IMR-90 (cell line): Measurements from ENCODE around the gene ZNF611. TPM values are rescaled to one million over a fixed set of nuclear protein-coding genes. Genes with fewer than 3 reads are reported as not detected.
"Not testable (repeated sequence)": the region's sequence is repeated elsewhere in the genome, so short reads cannot be mapped to it uniquely, and the experiment has no call there.

ENCODE experiments used
- ATAC-seq: fragments of 200-7000 bp; cut with Tn5 transposase; 2 replicates; pipeline ENCODE4 v1.9.1; 2020; ENCODE audit warnings: low read depth, mild to moderate bottlenecking, moderate library complexity
- BruUV-seq: library from RNA; stranded (reverse); fragments of 400-500 nt; replicated peaks from 2 replicates; lab custom pipeline; 2021; lab: Mats Ljungman, UMichigan
- CTCF ChIA-PET: fragments of 300-600 bp; formaldehyde crosslinking; extraction: SDS; loops from one replicate; lab custom pipeline; 2021; ENCODE audit warnings: antibody characterized with exemption; lab: Yijun Ruan, JAX
- POLR2A ChIA-PET: fragments of 300-600 bp; sonication (Branson Sonifier 250); formaldehyde crosslinking; loops from one replicate; lab custom pipeline; 2022; ENCODE audit warnings: antibody characterized with exemption; ENCODE audit not compliant: unreplicated experiment; lab: Charles Lee
- DNase-seq: peaks from one replicate; pipeline ENCODE4 v3.0.0; 2013
- H2AFZ ChIP-seq: replicated peaks from 2 replicates; pipeline ENCODE3; 2013; ENCODE audit warnings: low read length, mild to moderate bottlenecking; ENCODE audit not compliant: poor library complexity
- H2AK5ac ChIP-seq: 2 replicates; pipeline ENCODE4 v1.6.1; 2013; ENCODE audit warnings: low read depth, low read length, inconsistent platforms
- H2AK9ac ChIP-seq: replicated peaks from 2 replicates; pipeline ENCODE3; 2013; ENCODE audit warnings: mild to moderate bottlenecking, low read depth, low read length, moderate library complexity; ENCODE audit not compliant: poor library complexity
- H2BK120ac ChIP-seq: 2 replicates; pipeline ENCODE4 v1.6.1; 2013; ENCODE audit warnings: low read depth, low read length, inconsistent platforms
- H2BK15ac ChIP-seq: 3 replicates; pipeline ENCODE4 v1.6.1; 2013; ENCODE audit warnings: low read depth, low read length, inconsistent platforms
- H2BK20ac ChIP-seq: 2 replicates; pipeline ENCODE4 v1.6.1; 2013; ENCODE audit warnings: low read depth, mild to moderate bottlenecking, inconsistent platforms, low read length, moderate library complexity
- H2BK5ac ChIP-seq: 2 replicates; pipeline ENCODE4 v1.6.1; 2013; ENCODE audit warnings: mild to moderate bottlenecking, low read depth, low read length, inconsistent platforms; ENCODE audit not compliant: poor library complexity, severe bottlenecking
- H3K14ac ChIP-seq: replicated peaks from 2 replicates; pipeline ENCODE4 v1.6.1; 2013; ENCODE audit warnings: low read depth, low read length, inconsistent platforms
- H3K18ac ChIP-seq: 2 replicates; pipeline ENCODE4 v1.6.1; 2013; ENCODE audit warnings: low read depth, low read length, control low read depth
- H3K23ac ChIP-seq: 2 replicates; pipeline ENCODE4 v1.6.1; 2013; ENCODE audit warnings: low read depth, low read length, inconsistent platforms
- H3K27ac ChIP-seq: 2 replicates; pipeline ENCODE4 v1.5.1; 2013; ENCODE audit warnings: mild to moderate bottlenecking, control low read depth, low read length; ENCODE audit not compliant: insufficient read depth
- H3K27me3 ChIP-seq: 2 replicates; pipeline ENCODE4 v1.6.1; 2013; ENCODE audit warnings: low read length; ENCODE audit not compliant: control insufficient read depth, insufficient read depth
- H3K36me3 ChIP-seq: 2 replicates; pipeline ENCODE4 v1.6.1; 2013; ENCODE audit warnings: low read length, mixed read lengths; ENCODE audit not compliant: control insufficient read depth, insufficient read depth
- H3K4ac ChIP-seq: 2 replicates; pipeline ENCODE4 v1.6.1; 2013; ENCODE audit warnings: low read depth, low read length, inconsistent platforms
- H3K4me1 ChIP-seq: 2 replicates; pipeline ENCODE4 v1.6.1; 2013; ENCODE audit warnings: low read length, mixed read lengths; ENCODE audit not compliant: control insufficient read depth, insufficient read depth
- H3K4me2 ChIP-seq: 2 replicates; pipeline ENCODE4 v1.6.1; 2013; ENCODE audit warnings: low read depth, mild to moderate bottlenecking, control low read depth, low read length, moderate library complexity
- H3K4me3 ChIP-seq: 2 replicates; pipeline ENCODE4 v1.5.1; 2013; ENCODE audit warnings: low read depth, mild to moderate bottlenecking, control low read depth, low read length, moderate library complexity; ENCODE audit not compliant: insufficient read depth
- H3K56ac ChIP-seq: 2 replicates; pipeline ENCODE4 v1.6.1; 2013; ENCODE audit warnings: low read length, inconsistent platforms; ENCODE audit not compliant: insufficient read depth; ENCODE audit errors: extremely low read depth
- H3K79me1 ChIP-seq, 2 experiments: 2 replicates each; pipeline ENCODE4 v1.6.1; 2013; ENCODE audit warnings: low read length in 2 of 2, inconsistent platforms in 1 of 2, low read depth in 1 of 2
- H3K9ac ChIP-seq: 2 replicates; pipeline ENCODE4 v1.6.1; 2013; ENCODE audit warnings: low read depth, low read length, control low read depth
- H3K9me1 ChIP-seq: 2 replicates; pipeline ENCODE4 v1.6.1; 2013; ENCODE audit warnings: low read length, inconsistent platforms; ENCODE audit not compliant: insufficient read depth
- H3K9me3 ChIP-seq: 2 replicates; pipeline ENCODE4 v1.6.1; 2013; ENCODE audit warnings: low read length; ENCODE audit not compliant: control insufficient read depth, insufficient read depth
- H4K20me1 ChIP-seq: 2 replicates; pipeline ENCODE4 v1.6.1; 2013; ENCODE audit warnings: low read length, inconsistent platforms; ENCODE audit not compliant: insufficient read depth
- H4K5ac ChIP-seq: 2 replicates; pipeline ENCODE4 v1.6.1; 2013; ENCODE audit warnings: mild to moderate bottlenecking, low read depth, low read length, control low read depth
- H4K8ac ChIP-seq, 2 experiments: 2 replicates each; pipeline ENCODE4 v1.6.1; 2013; ENCODE audit warnings: low read depth in 2 of 2, low read length in 2 of 2, control low read depth in 1 of 2, inconsistent platforms in 1 of 2
- H4K91ac ChIP-seq: 2 replicates; pipeline ENCODE4 v1.6.1; 2013; ENCODE audit warnings: low read depth, low read length, inconsistent platforms; ENCODE audit not compliant: insufficient read depth
- WGBS, 2 experiments: methylation state at CpG; one replicate each; pipeline versions ENCODE4 v1.1.5 to v1.1.7; 2013; ENCODE audit warnings: missing lambda C conversion rate in 2 of 2; ENCODE audit not compliant: insufficient read length in 1 of 2; ENCODE audit errors: extremely low coverage in 2 of 2; 5-methylcytosine and 5-hydroxymethylcytosine counted together
- dilution Hi-C: fragments of 300-500 bp; cut with HindIII; formaldehyde crosslinking; loops from one replicate; pipeline ENCODE4 v1.14.3; 2018; ENCODE audit warnings: low sequenced_read_pairs; ENCODE audit not compliant: unreplicated experiment
- in situ Hi-C: fragments of 300-500 bp; cut with MboI; formaldehyde crosslinking; loops from 3 replicates; pipeline ENCODE4 v1.14.3; 2019; ENCODE audit warnings: low sequenced_read_pairs, inconsistent platforms, mixed read lengths
- intact Hi-C: fragments of 100-400 bp; cut with micrococcal nuclease; formaldehyde crosslinking; loops from 2 replicates; pipeline ENCODE4 v1.10.0; 2022
- polyA plus RNA-seq, 3 experiments: library from polyadenylated mRNA; depleted of rRNA; stranded (reverse); fragments of >200 nt; gene quantifications; 2 replicates each; pipeline ENCODE4 v1.2.3, GENCODE V29; 2012; ENCODE audit warnings: low replicate concordance in 1 of 3
- total RNA-seq: library from RNA; depleted of rRNA; stranded (reverse); fragments of >200 nt; gene quantifications from 2 replicates; pipeline ENCODE4 v1.2.3, GENCODE V29; 2012

The ZNF611 gene
- total and polyA plus RNA-seq, 2 of the 4 experiments (the other 2 are of a cell fraction), result 3.8 to 8.8 TPM

DNA sequence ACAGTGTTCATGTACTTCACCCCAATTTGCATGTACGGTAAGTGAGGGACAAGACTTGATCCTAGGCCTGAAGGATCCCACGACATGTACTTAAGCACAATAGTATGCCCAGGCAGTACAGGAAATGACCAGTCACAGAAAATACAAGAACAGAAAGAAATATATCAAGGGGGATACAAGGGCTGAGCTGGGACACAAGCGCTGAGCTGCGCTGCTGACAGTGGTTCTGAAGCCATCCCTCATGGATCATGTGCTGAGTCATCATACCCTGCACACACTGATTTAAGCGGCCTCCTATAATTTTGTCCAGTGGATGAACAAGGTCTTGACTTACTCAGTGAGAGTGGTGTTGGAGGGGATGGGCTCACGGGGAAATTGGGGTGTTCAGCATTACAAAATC lies 59.6 kb downstream of the ZNF611 start:
- H2BK120ac ChIP-seq, POLR2A ChIA-PET, H2BK15ac ChIP-seq, H2AK5ac ChIP-seq, H3K4me3 ChIP-seq, H3K9me3 ChIP-seq, H2BK20ac ChIP-seq, H4K91ac ChIP-seq, H3K36me3 ChIP-seq, CTCF ChIA-PET, H3K9me1 ChIP-seq, BruUV-seq, H2BK5ac ChIP-seq, intact Hi-C loops, H3K4me1 ChIP-seq, H4K5ac ChIP-seq, DNase-seq, H3K56ac ChIP-seq, H4K8ac ChIP-seq, H3K18ac ChIP-seq, H3K9ac ChIP-seq, H3K4ac ChIP-seq, H3K4me2 ChIP-seq, H2AK9ac ChIP-seq, ATAC-seq, H3K27me3 ChIP-seq, dilution Hi-C loops, H3K14ac ChIP-seq, in situ Hi-C loops, H3K27ac ChIP-seq, H3K23ac ChIP-seq, H2AFZ ChIP-seq: not testable (repeated sequence)
- whole genome bisulfite sequencing, 2 experiments, result 100% methylated on average over 3 of the region's 6 CpGs; no CpG with 5 or more reads in 1 of the 2 experiments
- Histone ChIP-seq H4K20me1 (peaks cover 21% of the 10 kb centered on the region), H3K79me1 (peaks cover 28 to 45% of the 10 kb centered on the region in 2 experiments)
